Peyer's patch (tissue), 4 donors: ENCODE measurements around the gene ANKRD60.

Experiments used
- POLR2A ChIP-seq, 2 donors: fragments of 450-650 bp; IDR thresholded peaks; one replicate each; pipeline ENCODE4 v1.5.1; 2017; ENCODE audit warnings: antibody characterized with exemption in 2 of 2, mild to moderate bottlenecking in 2 of 2, moderate library complexity in 2 of 2
- TF ChIP-seq, protein P1 (sequence below), 6 experiments: fragments of 450-650 bp in 4 of 6; fragments of 200-600 bp in 2 of 6; sonication (generic) in 1 of 6; IDR thresholded peaks; one replicate each; pipeline ENCODE4 v1.5.1; 2017 to 2019; ENCODE audit warnings: antibody characterized with exemption in 6 of 6, mild to moderate bottlenecking in 3 of 6, moderate library complexity in 1 of 6

DNA sequence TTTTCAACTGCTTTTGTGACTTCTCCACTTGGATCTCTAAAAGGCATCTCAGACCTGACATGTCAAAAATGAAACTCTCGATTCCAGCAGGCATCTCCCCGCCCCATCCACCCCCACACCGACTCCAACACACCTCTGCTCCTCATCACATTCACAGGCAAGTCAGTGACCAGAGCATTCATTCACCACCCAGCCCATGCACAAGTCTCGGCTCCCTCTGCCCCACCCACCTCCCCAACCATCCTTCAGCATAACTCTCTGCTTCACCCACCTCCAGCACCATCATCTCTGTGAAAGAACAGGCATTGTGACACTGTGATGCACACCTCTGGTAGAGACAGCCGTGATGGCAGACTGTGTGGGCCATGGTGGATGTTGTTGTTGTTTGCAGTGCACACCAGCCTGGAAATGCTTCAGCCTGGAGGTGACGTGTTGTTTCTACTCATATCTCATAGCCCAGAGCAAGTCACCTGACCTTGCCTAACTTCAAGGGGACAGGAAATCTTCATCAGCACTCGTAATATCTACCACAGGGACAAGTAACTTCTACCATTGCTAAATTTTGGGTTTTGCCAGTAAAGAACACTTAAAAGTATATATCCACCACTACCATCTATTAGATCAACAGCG, 56.5 kb downstream of the ANKRD60 start:
- TF ChIP-seq POLR2A (IDR thresholded peaks at IDR 0.05) = no peak
- TF ChIP-seq, protein P1, sequence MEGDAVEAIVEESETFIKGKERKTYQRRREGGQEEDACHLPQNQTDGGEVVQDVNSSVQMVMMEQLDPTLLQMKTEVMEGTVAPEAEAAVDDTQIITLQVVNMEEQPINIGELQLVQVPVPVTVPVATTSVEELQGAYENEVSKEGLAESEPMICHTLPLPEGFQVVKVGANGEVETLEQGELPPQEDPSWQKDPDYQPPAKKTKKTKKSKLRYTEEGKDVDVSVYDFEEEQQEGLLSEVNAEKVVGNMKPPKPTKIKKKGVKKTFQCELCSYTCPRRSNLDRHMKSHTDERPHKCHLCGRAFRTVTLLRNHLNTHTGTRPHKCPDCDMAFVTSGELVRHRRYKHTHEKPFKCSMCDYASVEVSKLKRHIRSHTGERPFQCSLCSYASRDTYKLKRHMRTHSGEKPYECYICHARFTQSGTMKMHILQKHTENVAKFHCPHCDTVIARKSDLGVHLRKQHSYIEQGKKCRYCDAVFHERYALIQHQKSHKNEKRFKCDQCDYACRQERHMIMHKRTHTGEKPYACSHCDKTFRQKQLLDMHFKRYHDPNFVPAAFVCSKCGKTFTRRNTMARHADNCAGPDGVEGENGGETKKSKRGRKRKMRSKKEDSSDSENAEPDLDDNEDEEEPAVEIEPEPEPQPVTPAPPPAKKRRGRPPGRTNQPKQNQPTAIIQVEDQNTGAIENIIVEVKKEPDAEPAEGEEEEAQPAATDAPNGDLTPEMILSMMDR (IDR thresholded peaks at IDR 0.05) = no peak
